B cell (primary cell): ENCODE data around the gene TASOR.

Experiments
- EZH2 ChIP-seq: IDR thresholded peaks from 2 replicates; pipeline ENCODE4 v1.6.1; 2012; ENCODE audit warnings: borderline replicate concordance, low read depth, mild to moderate bottlenecking, moderate library complexity, low read length; ENCODE audit not compliant: insufficient read depth, poor library complexity, severe bottlenecking
- TF ChIP-seq, protein P1 (sequence below): fragments of 200-600 bp; IDR thresholded peaks from one replicate; pipeline ENCODE4 v1.8.0; 2022; ENCODE audit warnings: antibody characterized with exemption, mild to moderate bottlenecking

DNA sequence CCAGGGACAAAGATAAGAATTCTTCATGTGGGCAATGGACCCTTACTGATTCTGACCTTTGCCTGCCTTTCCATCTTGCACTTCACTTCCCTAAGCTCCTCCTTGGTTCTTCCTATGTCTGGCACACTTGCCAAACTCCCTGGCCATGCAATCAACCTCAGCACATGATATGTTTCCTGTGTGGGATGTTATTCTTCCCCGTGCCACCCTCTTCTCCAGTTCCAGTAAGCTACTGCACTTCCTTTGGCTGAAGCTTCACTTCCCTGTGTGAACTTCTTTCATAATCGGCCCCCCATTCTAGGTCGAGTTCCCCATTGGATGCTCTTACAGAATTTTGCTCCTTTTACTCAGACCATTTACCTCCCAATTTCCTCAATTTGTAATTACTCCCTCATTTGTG, 10.7 kb upstream of the TASOR start:
- TF ChIP-seq, protein P1, sequence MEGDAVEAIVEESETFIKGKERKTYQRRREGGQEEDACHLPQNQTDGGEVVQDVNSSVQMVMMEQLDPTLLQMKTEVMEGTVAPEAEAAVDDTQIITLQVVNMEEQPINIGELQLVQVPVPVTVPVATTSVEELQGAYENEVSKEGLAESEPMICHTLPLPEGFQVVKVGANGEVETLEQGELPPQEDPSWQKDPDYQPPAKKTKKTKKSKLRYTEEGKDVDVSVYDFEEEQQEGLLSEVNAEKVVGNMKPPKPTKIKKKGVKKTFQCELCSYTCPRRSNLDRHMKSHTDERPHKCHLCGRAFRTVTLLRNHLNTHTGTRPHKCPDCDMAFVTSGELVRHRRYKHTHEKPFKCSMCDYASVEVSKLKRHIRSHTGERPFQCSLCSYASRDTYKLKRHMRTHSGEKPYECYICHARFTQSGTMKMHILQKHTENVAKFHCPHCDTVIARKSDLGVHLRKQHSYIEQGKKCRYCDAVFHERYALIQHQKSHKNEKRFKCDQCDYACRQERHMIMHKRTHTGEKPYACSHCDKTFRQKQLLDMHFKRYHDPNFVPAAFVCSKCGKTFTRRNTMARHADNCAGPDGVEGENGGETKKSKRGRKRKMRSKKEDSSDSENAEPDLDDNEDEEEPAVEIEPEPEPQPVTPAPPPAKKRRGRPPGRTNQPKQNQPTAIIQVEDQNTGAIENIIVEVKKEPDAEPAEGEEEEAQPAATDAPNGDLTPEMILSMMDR: no peak
- TF ChIP-seq EZH2: no peak
